ENCODE measurements around the gene ASB15.

The ASB15 gene

DNA sequence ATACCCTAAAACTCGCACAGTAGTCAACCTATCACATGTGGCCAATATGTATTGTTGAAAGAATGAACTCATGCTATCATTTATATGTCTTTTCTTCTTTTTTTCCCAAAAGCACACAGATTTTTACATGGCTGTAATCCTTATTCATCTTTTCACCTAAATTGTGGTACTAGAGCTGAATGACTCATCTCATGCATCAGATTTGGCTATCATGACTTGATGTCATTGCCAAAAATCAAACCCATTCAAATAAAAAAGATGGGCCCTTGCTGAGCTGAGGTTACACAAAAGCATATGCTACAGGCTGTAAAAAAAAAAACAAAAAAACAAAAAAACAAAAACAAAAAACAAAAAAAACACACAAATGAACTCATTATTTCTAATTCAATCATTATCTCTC is 50.8 kb downstream of the ASB15 start:
- POLR2A ChIA-PET = no interaction called here
- DNase-seq (ENCODE audit: extremely low spot score) = no peak
- CTCF ChIA-PET = interaction anchor here (0.6 kb wide), 1 partner anchor 219 kb away, joined by 5 read pairs; no protein-coding TSS in a partner anchor
- TF ChIP-seq L3MBTL2 (conservative IDR thresholded peaks at IDR 0.05) (no peak), ZNF384 (IDR thresholded peaks at IDR 0.05) (no peak), HDGF (IDR thresholded peaks at IDR 0.05; ENCODE audit: borderline replicate concordance) (no peak), FOXM1 (IDR thresholded peaks at IDR 0.05; ENCODE audit: borderline replicate concordance) (no peak), SP1 (IDR thresholded peaks at IDR 0.05) (no peak), CTBP1 (IDR thresholded peaks at IDR 0.05; ENCODE audit: borderline replicate concordance) (no peak), FOXA1 (IDR thresholded peaks at IDR 0.05) (no peak), FOXK2 (IDR thresholded peaks at IDR 0.05) (no peak)

DNA sequence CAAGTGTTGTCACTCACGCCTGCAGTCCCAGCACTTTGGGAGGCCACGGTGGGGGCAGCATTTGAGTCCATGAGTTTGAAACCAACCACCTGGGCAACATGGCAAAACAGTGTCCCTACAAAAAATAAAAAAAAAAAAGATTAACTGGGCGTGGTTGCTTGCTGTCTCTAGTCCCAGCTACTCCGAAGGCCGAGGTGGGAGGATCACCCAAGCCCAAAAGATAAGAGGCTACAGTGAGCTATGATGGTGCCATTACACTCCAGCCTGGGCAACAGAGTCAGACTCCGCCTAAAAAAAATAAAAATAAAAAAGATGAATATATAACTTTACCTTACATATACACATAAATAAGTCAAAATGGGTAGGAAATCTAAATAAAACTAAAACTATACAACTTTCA is 51.5 kb downstream of the ASB15 start:
- no peak for DNase-seq (ENCODE audit: extremely low spot score)
- CTCF ChIA-PET = interaction anchor here (0.6 kb wide), 2 partner anchors 132 to 218 kb away, joined by 3 to 5 read pairs; no protein-coding TSS in a partner anchor
- POLR2A ChIA-PET = no interaction called here
- TF ChIP-seq SUZ12 (IDR thresholded peaks at IDR 0.05) (no peak), BHLHE40 (IDR thresholded peaks at IDR 0.05; ENCODE audit: borderline replicate concordance) (no peak), FOXA1 (IDR thresholded peaks at IDR 0.05) (no peak), L3MBTL2 (conservative IDR thresholded peaks at IDR 0.05) (no peak), HDGF (IDR thresholded peaks at IDR 0.05; ENCODE audit: borderline replicate concordance) (no peak), FOXM1 (IDR thresholded peaks at IDR 0.05; ENCODE audit: borderline replicate concordance) (no peak), ARNT (IDR thresholded peaks at IDR 0.05) (no peak), ZNF384 (IDR thresholded peaks at IDR 0.05) (no peak), LEF1 (IDR thresholded peaks at IDR 0.05; ENCODE audit: borderline replicate concordance) (no peak), SP1 (IDR thresholded peaks at IDR 0.05) (no peak), CTBP1 (IDR thresholded peaks at IDR 0.05; ENCODE audit: borderline replicate concordance) (no peak), FOXK2 (IDR thresholded peaks at IDR 0.05) (no peak), NFRKB (IDR thresholded peaks at IDR 0.05) (no peak), TARDBP (IDR thresholded peaks at IDR 0.05) (no peak)
- TF ChIP-seq, protein P1, sequence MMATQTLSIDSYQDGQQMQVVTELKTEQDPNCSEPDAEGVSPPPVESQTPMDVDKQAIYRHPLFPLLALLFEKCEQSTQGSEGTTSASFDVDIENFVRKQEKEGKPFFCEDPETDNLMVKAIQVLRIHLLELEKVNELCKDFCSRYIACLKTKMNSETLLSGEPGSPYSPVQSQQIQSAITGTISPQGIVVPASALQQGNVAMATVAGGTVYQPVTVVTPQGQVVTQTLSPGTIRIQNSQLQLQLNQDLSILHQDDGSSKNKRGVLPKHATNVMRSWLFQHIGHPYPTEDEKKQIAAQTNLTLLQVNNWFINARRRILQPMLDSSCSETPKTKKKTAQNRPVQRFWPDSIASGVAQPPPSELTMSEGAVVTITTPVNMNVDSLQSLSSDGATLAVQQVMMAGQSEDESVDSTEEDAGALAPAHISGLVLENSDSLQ (IDR thresholded peaks at IDR 0.05) = no peak

DNA sequence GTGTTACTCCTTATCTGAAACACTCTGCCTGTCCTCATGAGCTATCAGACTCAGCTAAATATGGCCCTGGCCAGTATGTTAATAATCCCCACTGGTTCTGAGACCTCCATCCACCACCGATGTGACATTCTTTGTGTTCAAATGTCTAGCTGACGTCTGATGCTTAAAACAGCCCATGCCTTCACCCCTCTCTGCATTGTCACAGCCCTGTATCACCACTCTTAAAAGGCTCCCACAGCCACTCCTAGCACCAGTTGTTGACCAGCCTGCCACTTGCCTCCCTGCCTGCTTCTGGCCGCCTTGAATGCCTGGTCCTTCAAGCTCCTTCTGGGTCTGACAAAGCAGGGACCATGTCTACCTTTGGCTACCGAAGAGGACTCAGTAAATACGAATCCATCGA is 54.0 kb downstream of the ASB15 start, which contains the start of gene LMOD2:
LMOD2 (plus strand) TSS at position 253 of the 400 bp plus-strand sequence; CDS start at position 351, 98 bp downstream.
- POLR2A ChIA-PET = no interaction called here
- CTCF ChIA-PET = no interaction called here
- DNase-seq (ENCODE audit: extremely low spot score) = no peak
- no peak for TF ChIP-seq FOXK2 (IDR thresholded peaks at IDR 0.05)
- TF ChIP-seq ARNT (IDR thresholded peaks at IDR 0.05) = no peak
- TF ChIP-seq FOXA1 (IDR thresholded peaks at IDR 0.05) = no peak
- TF ChIP-seq HDGF (IDR thresholded peaks at IDR 0.05; ENCODE audit: borderline replicate concordance) = no peak
- TF ChIP-seq BHLHE40 (IDR thresholded peaks at IDR 0.05; ENCODE audit: borderline replicate concordance) = no peak
- TF ChIP-seq FOXM1 (IDR thresholded peaks at IDR 0.05; ENCODE audit: borderline replicate concordance) = no peak
- TF ChIP-seq NFRKB (IDR thresholded peaks at IDR 0.05) = no peak
- TF ChIP-seq ZNF384 (IDR thresholded peaks at IDR 0.05) = no peak
- TF ChIP-seq CTBP1 (IDR thresholded peaks at IDR 0.05; ENCODE audit: borderline replicate concordance) = no peak
- no peak for TF ChIP-seq ELF4 (IDR thresholded peaks at IDR 0.05)
- no peak for TF ChIP-seq SP1 (IDR thresholded peaks at IDR 0.05)
- no peak for TF ChIP-seq L3MBTL2 (conservative IDR thresholded peaks at IDR 0.05)
- no peak for TF ChIP-seq LEF1 (IDR thresholded peaks at IDR 0.05; ENCODE audit: borderline replicate concordance)
- TF ChIP-seq, protein P1 (IDR thresholded peaks at IDR 0.05) = no peak

DNA sequence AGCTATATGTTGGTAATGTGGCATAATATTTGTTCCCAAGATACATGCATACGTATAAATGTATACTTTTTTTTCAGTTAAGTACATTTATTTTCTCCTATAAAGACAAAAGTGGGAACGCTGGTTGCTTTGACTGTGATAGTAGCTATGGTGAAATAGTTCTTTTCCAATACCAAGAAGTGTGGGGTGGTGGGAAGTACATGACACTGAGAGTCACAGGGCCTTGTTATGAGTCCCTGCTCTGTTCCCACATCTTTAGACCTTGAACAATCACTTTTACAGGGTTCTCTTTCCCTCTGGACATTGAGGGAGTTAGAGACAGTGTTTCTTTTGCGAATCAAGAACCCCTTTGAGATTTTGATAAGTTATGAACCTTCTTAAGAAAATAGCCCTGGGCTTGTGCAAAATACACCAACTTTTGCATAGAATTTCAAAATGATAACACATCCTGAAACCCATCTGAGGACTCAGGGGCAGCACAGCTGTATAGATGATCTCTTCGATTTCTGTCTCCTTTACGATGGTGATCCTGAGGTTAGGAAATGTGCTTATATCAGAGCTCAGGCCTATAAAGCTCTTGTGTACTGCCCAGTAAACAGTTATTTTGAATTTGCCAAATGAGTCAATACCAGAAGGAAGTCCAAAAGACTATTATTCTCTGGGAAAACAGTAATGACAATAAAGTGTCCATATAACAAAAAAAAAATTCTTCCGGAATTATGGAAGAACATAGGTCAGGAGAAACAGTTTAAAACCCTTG is 55.1 kb downstream of the ASB15 start:
- TF ChIP-seq FOXK2 (IDR thresholded peaks at IDR 0.05) (no peak), ZNF384 (IDR thresholded peaks at IDR 0.05) (no peak), BHLHE40 (IDR thresholded peaks at IDR 0.05; ENCODE audit: borderline replicate concordance) (no peak), CTBP1 (IDR thresholded peaks at IDR 0.05; ENCODE audit: borderline replicate concordance) (no peak), FOXM1 (IDR thresholded peaks at IDR 0.05; ENCODE audit: borderline replicate concordance) (no peak), ELF4 (IDR thresholded peaks at IDR 0.05) (no peak), FOXA1 (IDR thresholded peaks at IDR 0.05) (no peak), SP1 (IDR thresholded peaks at IDR 0.05) (no peak), SUZ12 (IDR thresholded peaks at IDR 0.05) (no peak), TARDBP (IDR thresholded peaks at IDR 0.05) (no peak), ARNT (IDR thresholded peaks at IDR 0.05) (no peak), LEF1 (IDR thresholded peaks at IDR 0.05; ENCODE audit: borderline replicate concordance) (no peak), NFRKB (IDR thresholded peaks at IDR 0.05) (no peak), HDGF (IDR thresholded peaks at IDR 0.05; ENCODE audit: borderline replicate concordance) (no peak), L3MBTL2 (conservative IDR thresholded peaks at IDR 0.05) (no peak)
- TF ChIP-seq, protein P1 (IDR thresholded peaks at IDR 0.05) = no peak
- CTCF ChIA-PET = no interaction called here
- no peak for DNase-seq (ENCODE audit: extremely low spot score)
- POLR2A ChIA-PET = interaction anchor here (0.9 kb wide), 1 partner anchor 13 kb away, joined by 3 read pairs; no protein-coding TSS in a partner anchor

DNA sequence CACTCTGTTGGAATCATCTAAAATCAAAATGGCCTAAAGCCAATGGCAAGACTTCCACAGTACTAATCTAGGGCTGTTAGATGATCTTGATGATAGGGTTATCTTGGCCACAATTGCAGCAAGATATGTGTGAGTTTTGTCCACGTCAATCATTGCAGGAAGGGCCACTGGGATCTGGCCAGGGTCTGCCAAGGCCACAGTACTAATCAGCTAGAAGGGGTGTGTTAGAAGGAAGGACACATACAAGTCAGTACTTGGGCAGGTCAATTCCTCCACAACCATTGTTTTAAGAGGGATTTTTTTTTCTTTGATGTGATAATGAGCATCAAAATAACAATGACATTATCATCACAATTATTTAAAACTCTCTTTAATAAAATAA is 55.7 kb downstream of the ASB15 start:
- no peak for DNase-seq (ENCODE audit: extremely low spot score)
- ChIA-PET CTCF (no interaction called here), POLR2A (no interaction called here)
- no peak for TF ChIP-seq TARDBP (IDR thresholded peaks at IDR 0.05)
- no peak for TF ChIP-seq BHLHE40 (IDR thresholded peaks at IDR 0.05; ENCODE audit: borderline replicate concordance)
- no peak for TF ChIP-seq LEF1 (IDR thresholded peaks at IDR 0.05; ENCODE audit: borderline replicate concordance)
- TF ChIP-seq HDGF (IDR thresholded peaks at IDR 0.05; ENCODE audit: borderline replicate concordance) = no peak
- no peak for TF ChIP-seq L3MBTL2 (conservative IDR thresholded peaks at IDR 0.05)
- no peak for TF ChIP-seq SP1 (IDR thresholded peaks at IDR 0.05)
- TF ChIP-seq ZNF384 (IDR thresholded peaks at IDR 0.05) = no peak
- no peak for TF ChIP-seq ELF4 (IDR thresholded peaks at IDR 0.05)
- TF ChIP-seq ARNT (IDR thresholded peaks at IDR 0.05) = no peak
- no peak for TF ChIP-seq SUZ12 (IDR thresholded peaks at IDR 0.05)
- TF ChIP-seq FOXK2 (IDR thresholded peaks at IDR 0.05) = no peak
- TF ChIP-seq CTBP1 (IDR thresholded peaks at IDR 0.05; ENCODE audit: borderline replicate concordance) = no peak
- TF ChIP-seq, protein P1 (IDR thresholded peaks at IDR 0.05) = no peak
- TF ChIP-seq FOXM1 (IDR thresholded peaks at IDR 0.05; ENCODE audit: borderline replicate concordance) = no peak

Data from HEK293T (cell line).